GM21717 (cell line): ENCODE data around the gene EDRF1.
"Not testable (repeated sequence)": the region's sequence is repeated elsewhere in the genome, so short reads cannot be mapped to it uniquely, and the experiment has no call there.

Experiments used
- ATAC-seq: cut with Tn5 transposase; IDR thresholded peaks from one replicate; pipeline ENCODE4 v1.9.1; 2021; ENCODE audit warnings: mild to moderate bottlenecking, moderate library complexity; ENCODE audit not compliant: unreplicated experiment

The EDRF1 gene

DNA sequence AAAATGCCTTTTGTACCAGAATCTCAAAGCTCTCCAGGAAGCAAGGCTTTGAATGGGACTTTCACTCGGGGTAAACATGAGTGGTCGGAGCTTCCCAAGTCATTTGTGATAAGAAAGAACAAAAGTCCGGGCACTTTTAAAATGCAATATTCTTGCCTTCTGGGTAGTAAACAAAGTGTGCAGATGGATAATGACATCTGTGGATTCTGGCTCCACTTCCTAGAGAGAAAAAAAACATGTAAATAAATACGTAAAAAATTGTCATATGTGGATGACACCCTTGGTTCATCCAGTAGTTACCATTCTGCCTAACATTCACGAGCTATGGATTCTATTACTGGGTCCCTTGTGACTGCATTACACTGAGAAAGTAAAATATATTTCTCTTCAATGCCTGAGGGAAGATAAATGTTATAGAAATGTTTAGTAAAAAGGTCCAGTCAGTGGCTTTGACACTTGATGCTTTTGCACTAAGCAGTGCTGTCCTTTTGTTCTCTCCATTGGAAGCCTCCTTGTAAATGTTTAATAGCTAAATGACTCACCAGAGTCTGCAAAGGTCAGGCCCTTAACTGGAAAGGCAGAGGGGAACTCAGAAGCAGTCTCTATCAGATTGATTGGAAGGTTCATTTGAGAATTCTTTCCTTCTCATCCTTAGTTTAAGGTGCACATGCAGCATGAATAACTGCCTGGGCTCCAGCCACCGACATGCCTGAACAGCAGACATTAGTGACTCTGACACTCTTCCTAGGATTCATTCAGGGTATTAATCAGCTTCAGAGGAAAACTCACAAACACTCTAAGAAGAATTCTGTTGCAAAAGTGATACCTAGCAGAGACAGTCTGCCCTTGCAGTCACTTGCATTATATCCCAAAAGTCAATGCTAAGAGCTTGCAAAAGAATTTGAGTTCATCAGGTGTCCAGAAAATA lies 11.7 kb upstream of the EDRF1 start:
- no peak for ATAC-seq

DNA sequence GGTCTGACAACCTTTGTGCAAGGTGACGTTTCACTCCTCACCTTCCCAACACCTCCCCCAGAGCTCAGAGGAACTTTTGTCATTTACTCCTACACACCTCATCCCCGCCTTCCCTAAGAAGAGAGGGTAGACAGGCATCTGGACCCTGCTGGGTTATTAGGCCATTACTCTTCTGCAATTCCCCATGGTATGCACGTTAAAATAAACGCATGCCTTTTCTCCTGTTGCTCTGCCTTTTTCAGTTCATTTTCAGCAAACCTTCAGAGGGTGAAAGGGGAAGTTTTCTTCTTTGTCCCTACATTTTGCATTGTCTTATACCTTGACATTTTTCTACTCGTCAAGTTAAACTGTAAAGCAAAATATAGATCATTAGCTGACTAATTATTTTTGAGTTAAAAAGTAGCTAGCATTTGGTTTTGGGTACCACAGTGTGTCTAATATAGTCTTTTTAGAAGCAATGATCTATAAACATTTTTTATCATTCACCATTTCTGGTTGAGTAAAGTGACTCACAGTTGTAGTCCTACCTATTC lies 10.5 kb upstream of the EDRF1 start:
- ATAC-seq: no peak

DNA sequence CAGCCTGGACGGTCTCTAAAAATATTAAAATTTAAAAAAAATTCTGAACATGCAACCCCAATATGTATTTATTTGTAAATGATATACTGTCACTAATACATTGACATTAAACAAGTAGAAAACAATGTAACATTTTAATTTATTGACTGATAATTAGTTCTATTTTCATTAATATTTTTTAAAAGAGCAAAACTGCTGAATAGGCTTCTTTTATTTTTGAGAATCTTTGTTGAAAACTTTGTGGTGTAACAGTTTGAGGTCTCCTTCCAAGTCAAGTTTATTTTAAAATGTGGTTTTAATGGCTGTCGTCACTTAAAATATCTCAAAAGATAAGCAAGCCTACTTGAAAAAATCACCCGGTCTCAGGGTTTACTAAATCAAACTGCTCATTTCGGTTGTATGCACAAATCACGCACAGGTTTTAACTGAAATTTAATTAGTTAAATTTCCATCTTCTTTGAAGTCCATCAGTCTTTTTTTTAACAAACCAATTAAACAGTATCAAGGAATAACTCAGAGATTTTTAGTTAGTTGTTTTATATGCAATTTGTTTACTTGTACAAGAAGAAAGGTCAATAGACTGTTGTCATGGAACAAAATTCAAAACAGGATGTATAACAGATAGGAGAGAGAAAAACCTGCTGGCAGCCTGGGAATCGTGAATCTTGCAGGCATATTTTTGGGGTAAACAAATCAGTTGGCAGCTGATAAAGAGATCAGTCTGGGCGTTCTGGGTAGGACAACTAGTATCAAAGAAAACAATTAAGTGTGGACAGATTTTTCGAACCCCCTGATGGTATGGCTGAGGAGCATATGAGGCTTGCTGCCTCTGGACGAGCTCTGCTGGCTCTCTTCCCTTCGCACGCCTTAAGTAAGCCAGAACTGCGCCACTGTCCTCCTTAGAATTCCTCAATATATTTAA lies 9.7 kb upstream of the EDRF1 start:
- no peak for ATAC-seq

DNA sequence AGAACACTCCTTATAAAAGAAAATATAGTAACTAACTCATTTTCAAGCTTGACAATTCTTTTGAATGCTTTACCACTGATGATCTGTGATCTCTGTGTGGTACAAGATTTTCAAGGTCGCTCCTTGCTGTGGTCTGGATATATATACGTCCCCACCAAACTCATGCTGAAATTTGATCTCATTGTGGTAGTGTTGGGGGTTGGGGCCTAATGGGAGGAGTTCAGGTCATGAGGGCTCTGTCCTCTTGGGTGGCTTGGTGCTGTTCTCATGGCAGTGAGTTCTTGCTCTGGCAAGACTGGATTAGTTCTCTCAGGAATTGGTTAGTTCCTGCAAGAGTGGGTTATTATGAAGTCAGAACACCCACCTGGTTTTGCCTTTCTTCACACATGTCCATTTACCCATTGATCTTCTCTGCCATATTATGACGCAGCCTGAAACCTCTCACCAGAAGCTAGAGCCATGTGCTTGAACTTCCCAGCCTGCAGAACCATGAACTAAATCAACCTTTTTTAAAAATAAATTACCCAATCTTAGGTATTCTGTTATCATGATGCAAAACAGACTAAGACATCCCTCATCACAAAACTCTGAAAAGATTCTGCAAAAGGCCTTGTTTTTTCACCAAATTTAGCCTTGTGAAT lies 8.3 kb upstream of the EDRF1 start:
- no peak for ATAC-seq

DNA sequence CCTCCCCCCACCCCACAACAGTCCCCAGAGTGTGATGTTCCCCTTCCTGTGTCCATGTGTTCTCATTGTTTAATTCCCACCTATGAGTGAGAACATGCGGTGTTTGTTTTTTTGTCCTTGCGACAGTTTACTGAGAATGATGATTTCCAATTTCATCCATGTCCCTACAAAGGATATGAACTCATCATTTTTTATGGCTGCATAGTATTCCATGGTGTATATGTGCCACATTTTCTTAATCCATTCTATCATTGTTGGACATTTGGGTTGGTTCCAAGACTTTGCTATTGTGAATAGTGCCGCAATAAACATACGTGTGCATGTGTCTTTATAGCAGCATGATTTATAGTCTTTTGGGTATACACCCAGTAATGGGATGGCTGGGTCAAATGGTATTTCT lies 4.8 kb upstream of the EDRF1 start:
- not testable (repeated sequence) for ATAC-seq

DNA sequence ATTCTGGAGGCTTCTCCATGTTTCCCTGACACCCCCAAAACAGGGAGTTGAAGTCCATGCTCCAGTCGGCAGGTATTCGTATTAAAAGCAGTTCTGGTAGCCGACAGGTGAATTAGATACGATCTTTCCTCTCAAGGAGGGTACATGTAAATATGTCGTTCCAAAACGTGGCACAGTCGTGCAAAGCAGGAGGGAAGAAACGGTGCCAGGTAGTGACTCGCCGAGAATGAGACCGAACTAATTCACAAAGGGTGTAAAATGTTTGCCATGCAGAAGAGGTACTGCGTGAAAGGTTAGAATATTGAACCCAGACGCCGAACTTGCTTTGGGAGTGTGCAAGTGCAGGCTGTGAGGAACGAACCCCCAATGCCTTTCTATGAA lies 483 bp downstream of the EDRF1 start:
- ATAC-seq: peak; percentile 0

DNA sequence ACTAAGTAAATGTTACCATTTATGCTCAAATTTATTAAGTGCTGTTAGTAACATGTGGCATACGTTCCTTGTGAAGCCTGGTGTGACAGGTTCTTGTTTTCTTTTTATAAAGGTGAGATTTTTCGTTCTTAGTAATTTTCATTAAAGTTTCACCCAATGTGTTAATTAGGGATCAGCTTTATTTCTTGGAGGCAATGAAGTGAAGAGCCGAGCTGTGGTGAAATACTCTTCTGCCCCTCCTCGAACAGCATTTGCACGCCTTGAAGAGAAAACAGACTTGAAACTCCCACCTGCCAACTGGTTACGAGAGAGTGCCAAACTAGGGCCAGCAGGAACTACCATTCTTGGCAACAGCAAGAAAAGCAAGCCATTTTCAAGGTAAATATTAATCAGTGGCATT lies 1.5 kb downstream of the EDRF1 start:
- ATAC-seq: peak; percentile 40

DNA sequence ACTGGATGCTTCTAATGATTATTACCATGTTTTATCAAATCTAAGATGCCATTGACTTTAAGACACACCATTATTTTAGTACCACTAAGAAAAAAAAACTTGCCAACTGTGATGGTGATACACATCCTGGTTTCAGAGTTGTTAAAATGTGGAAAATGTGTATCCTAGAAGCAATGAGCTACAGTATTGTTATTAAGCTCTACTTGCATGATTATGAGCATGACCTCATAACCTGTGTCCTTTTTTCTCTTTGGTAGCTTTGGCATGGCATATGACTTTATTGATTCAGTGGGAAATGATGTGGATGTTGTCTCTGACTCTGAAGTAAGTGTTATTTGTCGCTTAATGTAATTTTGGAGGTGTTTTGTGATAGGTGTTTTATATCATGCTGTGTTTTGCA lies 3.3 kb downstream of the EDRF1 start:
- ATAC-seq: no peak

DNA sequence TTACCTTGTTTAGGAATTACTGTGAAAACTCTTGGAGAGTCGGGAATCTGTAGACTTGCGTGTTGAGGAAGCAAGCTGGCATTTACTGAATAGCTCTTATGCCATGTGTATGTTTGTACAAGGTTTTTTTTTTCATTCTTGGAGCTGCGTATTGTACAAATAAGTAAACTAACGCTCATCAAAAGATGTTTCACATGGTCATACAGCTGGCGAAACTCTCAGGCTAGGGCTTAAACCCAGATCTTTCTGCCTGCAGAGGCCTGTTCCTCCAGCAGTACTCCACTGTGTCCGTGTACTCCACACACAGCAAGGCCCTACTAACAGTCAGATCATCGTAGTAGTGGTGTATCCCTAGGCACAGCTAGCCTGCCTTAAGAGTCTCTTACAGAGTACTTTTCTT lies 7.4 kb downstream of the EDRF1 start:
- no peak for ATAC-seq

DNA sequence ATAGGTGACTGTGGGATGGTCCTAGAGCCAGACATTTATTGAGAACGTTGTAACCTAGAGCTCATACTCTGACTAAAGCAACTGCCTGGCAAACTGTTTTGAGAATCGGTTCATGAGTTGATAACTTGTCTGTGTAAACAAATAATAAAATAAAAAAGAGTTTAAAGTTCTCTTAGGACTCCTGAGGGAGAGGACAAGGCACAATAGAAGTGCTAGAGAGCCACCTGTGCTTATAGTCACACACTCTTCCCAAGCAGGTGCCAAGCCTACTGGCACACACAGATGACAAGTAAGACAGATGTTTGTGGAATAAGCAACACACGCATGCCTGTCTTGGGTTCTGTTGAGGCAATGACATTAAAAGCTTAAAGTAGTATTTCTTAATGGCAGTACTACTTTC lies 7.9 kb downstream of the EDRF1 start:
- ATAC-seq: no peak

DNA sequence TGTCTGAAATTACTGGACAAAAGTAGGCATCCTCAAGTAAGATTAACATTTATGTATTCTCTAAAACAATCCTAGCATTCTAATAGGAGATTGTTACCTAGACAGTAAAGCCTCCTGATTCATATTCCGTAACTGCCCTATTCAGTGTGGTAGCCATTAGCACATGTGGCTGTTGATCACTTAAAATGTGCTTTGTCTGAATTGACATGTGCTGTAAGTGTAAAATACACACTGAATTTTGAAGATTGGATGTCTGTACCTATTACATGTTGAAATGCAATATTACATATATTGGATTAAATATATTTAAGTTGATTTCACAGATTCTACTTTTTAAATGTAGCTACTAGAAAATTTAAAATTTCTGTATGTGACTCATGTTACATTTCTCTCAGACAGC lies 14.6 kb downstream of the EDRF1 start:
- no peak for ATAC-seq

DNA sequence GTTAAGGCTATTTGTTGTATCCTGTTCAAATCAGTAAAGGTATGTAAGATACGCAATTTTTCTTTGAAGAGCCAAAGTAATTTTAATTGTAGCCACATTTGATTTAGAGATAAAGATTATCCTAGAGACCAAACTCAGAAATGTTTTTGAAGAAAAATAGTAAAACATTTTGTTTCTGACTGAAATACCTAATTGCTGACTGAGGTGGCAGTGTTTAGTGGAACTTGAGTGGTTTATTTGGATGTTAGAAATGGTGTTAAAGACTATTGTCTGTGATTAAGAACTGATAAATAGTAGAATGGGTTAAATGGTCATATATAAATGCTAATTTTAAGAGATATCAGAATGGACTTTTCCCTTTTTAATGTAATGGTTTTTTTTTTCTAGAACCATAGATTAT lies 15.3 kb downstream of the EDRF1 start:
- no peak for ATAC-seq

DNA sequence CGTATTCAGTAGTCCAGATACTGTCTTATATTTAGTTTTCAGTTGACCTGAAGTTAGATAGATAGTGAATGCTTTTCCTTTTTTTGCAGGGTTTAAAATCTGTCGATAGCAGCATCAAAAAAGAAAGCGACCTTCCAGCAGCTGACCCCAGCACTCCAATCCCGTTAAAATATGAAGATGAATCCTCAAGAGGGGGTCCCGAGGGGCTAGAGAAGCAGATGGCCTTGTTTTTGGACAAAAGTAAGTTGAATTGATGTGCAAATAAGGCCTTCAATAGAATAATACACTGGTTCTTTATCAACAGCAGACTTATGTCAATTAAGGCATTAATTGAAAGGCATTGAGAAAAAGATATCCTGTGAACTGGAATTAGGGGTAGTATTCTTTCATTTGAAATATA lies 18.7 kb downstream of the EDRF1 start:
- ATAC-seq: no peak

DNA sequence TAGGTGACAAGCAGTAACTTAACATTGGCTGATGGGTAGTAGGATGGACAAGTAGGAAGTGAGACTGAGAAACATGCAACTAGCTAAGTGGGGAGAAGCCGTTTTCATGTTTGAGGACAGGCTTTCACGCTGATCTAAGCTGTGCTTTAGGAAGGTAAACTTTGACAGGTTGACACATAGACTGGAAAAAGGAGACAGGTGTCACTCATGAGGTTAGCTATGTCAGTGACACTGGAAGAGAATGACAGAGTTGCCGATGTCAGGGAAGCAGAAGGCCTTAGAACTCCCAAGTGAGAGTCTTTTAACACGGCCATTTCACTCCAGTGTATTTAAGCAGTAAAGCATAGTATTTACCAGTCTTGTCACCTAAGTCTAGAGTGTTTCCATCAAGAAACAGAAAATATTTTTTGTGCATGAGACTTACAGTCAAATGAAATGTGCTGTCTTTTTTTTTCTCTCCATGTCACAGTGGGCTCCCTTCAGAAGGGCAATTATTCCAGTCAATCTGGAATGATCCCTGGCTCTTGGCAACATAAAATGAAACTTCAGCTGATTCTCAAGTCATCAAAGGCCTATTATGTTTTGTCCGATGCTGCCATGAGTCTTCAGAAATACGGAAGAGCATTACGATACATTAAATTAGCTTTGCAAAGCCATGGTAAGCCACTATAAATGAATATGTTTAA lies 20.6 kb downstream of the EDRF1 start:
- no peak for ATAC-seq

DNA sequence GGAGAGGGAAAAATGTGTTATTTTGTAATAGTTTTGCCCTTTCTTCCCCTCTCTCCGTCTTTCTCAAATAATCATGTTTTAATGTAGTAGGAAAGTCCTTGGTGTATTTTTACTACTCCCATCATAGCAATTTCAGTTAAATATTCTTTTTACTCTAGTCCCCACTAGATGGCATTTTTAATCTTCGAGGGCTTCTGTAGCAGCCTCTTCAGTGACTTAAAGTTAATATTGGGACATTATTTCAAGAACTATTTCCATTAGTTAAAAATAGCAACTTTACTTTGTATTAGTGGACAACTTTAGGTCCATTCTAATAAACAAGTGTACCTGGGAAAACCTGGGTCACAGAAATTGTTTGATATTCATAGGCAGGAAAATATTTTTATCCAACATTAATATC lies 23.0 kb downstream of the EDRF1 start:
- no peak for ATAC-seq

DNA sequence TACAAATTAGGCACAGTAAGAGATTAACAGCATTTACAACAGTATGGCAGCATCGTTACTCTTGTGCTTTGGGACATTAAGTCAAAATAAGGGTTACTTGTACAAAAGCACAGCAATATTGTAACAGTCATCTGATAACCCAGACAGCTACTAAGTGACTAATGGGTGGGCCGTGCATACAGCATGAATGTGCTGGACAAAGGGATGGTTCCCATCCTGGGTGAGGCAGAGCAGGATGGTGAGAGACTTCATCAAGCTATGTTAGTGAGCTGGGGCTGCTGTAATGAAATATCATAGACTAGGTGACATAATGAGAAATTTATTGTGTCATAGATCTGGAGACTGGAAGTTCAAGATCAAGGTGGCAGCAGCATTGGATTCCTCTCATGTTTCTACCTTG lies 25.4 kb downstream of the EDRF1 start:
- no peak for ATAC-seq

DNA sequence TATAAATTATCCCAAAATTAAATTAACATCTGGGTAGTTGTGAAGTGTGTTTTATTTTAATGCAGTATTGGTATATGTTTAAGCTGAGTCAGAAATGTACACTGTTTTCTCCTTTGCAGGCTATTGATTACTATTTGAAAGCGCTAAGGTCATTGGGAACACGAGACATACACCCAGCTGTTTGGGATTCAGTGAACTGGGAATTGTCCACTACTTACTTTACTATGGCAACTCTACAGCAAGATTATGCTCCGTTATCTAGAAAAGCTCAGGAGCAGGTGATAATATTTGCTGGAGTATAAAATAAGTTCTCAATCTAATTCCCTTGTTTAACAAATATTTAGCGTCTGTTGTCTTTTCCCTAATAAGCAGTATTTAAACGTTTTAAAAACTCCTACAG lies 27.9 kb downstream of the EDRF1 start:
- ATAC-seq: no peak

DNA sequence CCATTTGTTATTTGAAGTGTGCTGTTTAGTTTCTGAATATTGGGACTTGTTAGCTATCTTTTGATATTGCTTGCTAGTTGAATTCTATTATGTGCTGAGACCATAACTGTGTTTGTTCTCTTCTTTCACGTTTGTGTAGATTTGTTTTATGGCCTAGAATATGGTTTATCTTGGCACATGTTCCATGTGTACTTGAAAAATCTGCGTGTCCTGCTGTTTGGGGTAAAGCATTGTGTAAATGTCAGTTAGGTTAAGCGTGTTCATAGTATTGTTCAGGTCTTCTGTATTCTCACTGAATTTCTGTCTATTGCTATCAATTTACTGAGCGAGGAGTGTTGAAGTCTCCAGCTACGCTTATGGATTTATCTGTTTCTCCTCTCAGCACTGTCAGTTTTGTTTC lies 36.7 kb downstream of the EDRF1 start:
- no peak for ATAC-seq

DNA sequence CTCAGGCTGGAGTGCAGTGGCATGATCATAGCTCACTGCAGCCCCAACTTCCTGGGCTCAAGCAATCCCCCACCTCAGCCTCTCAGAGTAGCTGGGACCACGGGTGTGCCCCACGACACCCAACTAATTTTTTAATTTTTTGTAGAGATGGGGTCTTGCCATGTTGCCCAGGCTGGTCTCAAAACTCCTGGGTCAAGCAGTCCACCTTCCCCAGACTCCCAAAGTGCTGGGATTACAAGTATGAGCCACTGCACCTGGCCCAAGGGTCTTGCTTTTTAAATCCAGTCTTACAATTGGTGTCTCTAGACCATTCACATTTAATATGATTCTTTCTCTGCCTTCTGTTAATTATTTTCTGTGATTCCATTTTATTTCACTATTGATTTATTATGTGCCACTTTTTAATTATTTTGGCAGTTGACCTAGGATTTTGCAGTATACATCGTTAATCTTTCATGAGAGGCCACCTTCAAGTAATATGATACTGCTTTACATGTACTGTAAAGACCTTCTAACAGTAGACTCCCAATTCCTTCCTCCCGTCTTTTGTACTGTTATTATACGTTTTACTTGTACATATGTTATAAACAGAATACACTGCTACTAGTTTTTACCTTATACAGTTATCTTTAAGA lies 37.5 kb downstream of the EDRF1 start:
- ATAC-seq: no peak

DNA sequence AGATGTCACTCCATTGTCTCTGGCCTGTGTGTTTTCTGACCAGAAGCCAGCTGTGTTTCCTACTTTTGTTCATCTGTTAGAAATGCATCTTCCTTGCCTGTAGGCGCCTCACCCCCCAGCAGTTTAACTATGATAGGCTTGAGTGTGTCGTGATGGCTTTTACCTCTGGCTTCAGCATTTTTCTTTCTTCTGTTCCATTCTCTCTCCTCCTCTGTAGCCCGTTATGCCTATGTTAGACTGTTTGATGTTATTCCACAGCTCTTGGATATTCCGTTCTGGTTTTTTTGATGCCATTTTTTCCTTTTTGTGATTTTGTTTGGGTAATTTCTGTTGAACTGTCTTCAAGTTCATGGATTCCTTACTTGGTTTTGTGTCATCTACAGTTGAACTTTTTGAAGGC lies 38.2 kb downstream of the EDRF1 start:
- ATAC-seq: no peak
